Effector memory CD4-positive, alpha-beta T cell (primary cell): ENCODE results near the gene FGB.

Source experiments
- DNase-seq, 3 donors: peaks; one replicate each; pipeline ENCODE4 v3.0.0-alpha.2; 2020
- H3K27ac ChIP-seq: 2 replicates; pipeline ENCODE4 v1.7.0; 2013; ENCODE audit warnings: mild to moderate bottlenecking, low read length, moderate library complexity; ENCODE audit not compliant: insufficient read depth, poor library complexity, severe bottlenecking
- H3K27me3 ChIP-seq: replicated peaks from 2 replicates; pipeline ENCODE4 v1.7.0; 2013; ENCODE audit warnings: mild to moderate bottlenecking, low read length; ENCODE audit not compliant: insufficient read depth, control insufficient read depth, poor library complexity, severe bottlenecking
- H3K36me3 ChIP-seq: 2 replicates; pipeline ENCODE4 v1.7.0; 2013; ENCODE audit warnings: mild to moderate bottlenecking, low read length, moderate library complexity; ENCODE audit not compliant: control insufficient read depth, insufficient read depth
- H3K4me1 ChIP-seq: 2 replicates; pipeline ENCODE4 v1.7.0; 2013; ENCODE audit warnings: low read length, mild to moderate bottlenecking; ENCODE audit not compliant: control insufficient read depth, insufficient read depth, poor library complexity, severe bottlenecking
- H3K4me3 ChIP-seq: 2 replicates; pipeline ENCODE4 v1.7.0; 2013; ENCODE audit warnings: low read length, low read depth, mild to moderate bottlenecking; ENCODE audit not compliant: insufficient read depth, poor library complexity, severe bottlenecking
- H3K9me3 ChIP-seq: 2 replicates; pipeline ENCODE4 v1.7.0; 2013; ENCODE audit warnings: mild to moderate bottlenecking, low read length, moderate library complexity; ENCODE audit not compliant: control insufficient read depth
- total RNA-seq, 3 donors: gene quantifications; one replicate each; lab custom pipeline; 2026; lab: John Stamatoyannopoulos, UW

Gene FGB
- total RNA-seq: 0 to 0.17 (median 0) reads per million in 3 donors

DNA sequence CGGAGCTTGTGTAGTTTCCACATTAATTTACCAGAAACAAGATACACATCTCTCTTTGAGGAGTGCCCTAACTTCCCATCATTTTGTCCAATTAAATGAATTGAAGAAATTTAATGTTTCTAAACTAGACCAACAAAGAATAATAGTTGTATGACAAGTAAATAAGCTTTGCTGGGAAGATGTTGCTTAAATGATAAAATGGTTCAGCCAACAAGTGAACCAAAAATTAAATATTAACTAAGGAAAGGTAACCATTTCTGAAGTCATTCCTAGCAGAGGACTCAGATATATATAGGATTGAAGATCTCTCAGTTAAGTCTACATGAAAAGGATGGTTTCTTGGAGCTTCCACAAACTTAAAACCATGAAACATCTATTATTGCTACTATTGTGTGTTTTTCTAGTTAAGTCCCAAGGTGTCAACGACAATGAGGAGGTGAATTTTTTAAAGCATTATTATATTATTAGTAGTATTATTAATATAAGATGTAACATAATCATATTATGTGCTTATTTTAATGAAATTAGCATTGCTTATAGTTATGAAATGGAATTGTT, at the start of gene FGB:
Gene FGB (plus strand): TSS at position 315 of the 558 bp plus-strand sequence. CDS start 8 bp downstream, at position 323.
- no peak for DNase-seq
- H3K27ac ChIP-seq: no peak within 1 kb of the TSS
- H3K9me3 ChIP-seq: no peaks in the 10 kb centered on the region
- no peaks in the 10 kb centered on the region for H3K4me1 ChIP-seq
- no peaks in the 10 kb centered on the region for H3K27me3 ChIP-seq
- no peak within 1 kb of the TSS for H3K4me3 ChIP-seq
- H3K36me3 ChIP-seq: no peaks in the 10 kb centered on the region

DNA sequence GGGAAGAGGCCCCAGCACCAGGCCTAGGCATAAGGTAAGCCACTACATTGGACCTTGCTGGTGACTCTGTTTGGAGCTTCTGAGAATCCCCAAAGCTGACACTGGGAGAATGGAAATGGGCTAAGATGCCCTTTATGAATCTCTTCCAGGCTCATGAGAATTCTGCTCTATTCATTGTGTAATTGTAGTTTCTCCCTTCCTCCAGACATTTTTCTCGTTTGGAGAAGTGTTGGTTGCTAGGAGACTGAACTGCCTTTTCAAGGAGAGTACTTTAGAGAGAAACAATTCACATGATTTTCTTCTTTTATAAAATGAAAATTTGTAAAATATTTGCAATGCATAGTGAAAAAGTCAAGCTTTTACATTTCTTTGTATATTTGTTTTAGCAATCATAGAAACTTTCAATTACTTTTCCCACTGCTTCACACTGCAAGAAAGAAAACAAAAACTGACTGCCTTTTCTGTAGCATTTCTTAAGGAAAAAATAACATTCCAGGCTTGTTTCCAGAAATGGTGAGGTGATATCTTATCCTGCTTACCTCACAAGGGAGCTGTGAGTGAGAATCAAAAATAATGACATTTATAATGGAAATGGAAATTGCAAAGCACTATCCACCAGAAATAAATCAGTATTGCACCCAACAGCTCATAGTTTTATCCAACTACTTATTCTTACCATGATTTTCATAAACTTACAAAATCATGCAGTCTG, 46.3 kb upstream of the FGB start:
- no peak for DNase-seq
- H3K27me3 ChIP-seq: peaks cover 4% of the 10 kb centered on the region
- no peaks in the 10 kb centered on the region for H3K4me1 ChIP-seq
- H3K9me3 ChIP-seq: no peaks in the 10 kb centered on the region
- no peak overlapping the region for H3K27ac ChIP-seq
- no peak overlapping the region for H3K4me3 ChIP-seq
- no peaks in the 10 kb centered on the region for H3K36me3 ChIP-seq

DNA sequence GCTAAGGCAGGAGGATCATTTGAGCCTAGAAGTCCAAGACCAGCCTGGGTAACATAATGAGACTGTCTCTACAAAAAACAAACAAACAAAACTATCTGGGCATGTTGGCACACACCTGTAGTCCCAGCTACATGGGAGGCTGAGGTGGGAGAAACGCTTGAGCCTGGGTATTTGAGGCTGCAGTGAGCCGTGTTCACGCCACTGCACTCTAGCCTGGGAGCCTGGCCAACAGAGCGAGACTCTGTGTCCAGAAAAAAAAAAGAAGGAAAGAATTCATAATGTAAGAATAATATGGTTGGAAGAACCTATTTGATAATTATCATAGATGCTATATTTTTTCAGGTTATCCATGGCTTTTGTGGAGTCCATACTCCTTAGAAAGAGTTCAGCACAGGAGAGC, 45.2 kb upstream of the FGB start:
- no peak for DNase-seq
- Histone ChIP-seq H3K27me3 (peaks cover 4% of the 10 kb centered on the region), H3K4me3 (no peak overlapping the region), H3K9me3 (no peaks in the 10 kb centered on the region), H3K27ac (no peak overlapping the region), H3K36me3 (no peaks in the 10 kb centered on the region), H3K4me1 (no peaks in the 10 kb centered on the region)

GRCh38 chr4:154519214-154519613, 43.6 kb upstream of the FGB start:
- H3K27me3 ChIP-seq: peaks cover 4% of the 10 kb centered on the region
- H3K36me3 ChIP-seq: no peaks in the 10 kb centered on the region
- no peak for DNase-seq
- no peaks in the 10 kb centered on the region for H3K4me1 ChIP-seq
- no peaks in the 10 kb centered on the region for H3K9me3 ChIP-seq
- no peak overlapping the region for H3K27ac ChIP-seq
- no peak overlapping the region for H3K4me3 ChIP-seq

- Histone ChIP-seq H3K4me1 (no peaks in the 10 kb centered on the region), H3K27ac (no peak overlapping the region), H3K36me3 (no peaks in the 10 kb centered on the region), H3K27me3 (peaks cover 4% of the 10 kb centered on the region), H3K9me3 (no peaks in the 10 kb centered on the region), H3K4me3 (no peak overlapping the region)
- no peak for DNase-seq
These were observed 41.2 kb upstream of the FGB start for GRCh38 chr4:154521607-154522006.

GRCh38 chr4:154526151-154526550, 36.7 kb upstream of the FGB start:
- H3K4me3 ChIP-seq: no peak overlapping the region
- H3K9me3 ChIP-seq: no peaks in the 10 kb centered on the region
- no peaks in the 10 kb centered on the region for H3K4me1 ChIP-seq
- no peaks in the 10 kb centered on the region for H3K36me3 ChIP-seq
- no peaks in the 10 kb centered on the region for H3K27me3 ChIP-seq
- no peak for DNase-seq
- H3K27ac ChIP-seq: no peak overlapping the region

GRCh38 chr4:154527308-154527707, 35.5 kb upstream of the FGB start:
- DNase-seq: no peak
- Histone ChIP-seq H3K36me3 (no peaks in the 10 kb centered on the region), H3K4me1 (no peaks in the 10 kb centered on the region), H3K27ac (no peak overlapping the region), H3K9me3 (no peaks in the 10 kb centered on the region), H3K4me3 (no peak overlapping the region), H3K27me3 (no peaks in the 10 kb centered on the region)

GRCh38 chr4:154528869-154529268, 33.9 kb upstream of the FGB start:
- Histone ChIP-seq H3K27ac (no peak overlapping the region), H3K4me3 (no peak overlapping the region), H3K27me3 (no peaks in the 10 kb centered on the region)

GRCh38 chr4:154529728-154530519, 32.9 kb upstream of the FGB start:
- Histone ChIP-seq H3K27me3 (no peaks in the 10 kb centered on the region), H3K9me3 (no peaks in the 10 kb centered on the region), H3K27ac (no peak overlapping the region), H3K36me3 (no peaks in the 10 kb centered on the region), H3K4me3 (no peak overlapping the region), H3K4me1 (no peaks in the 10 kb centered on the region)
- DNase-seq: no peak

More at GRCh38 chr4:154528869-154529268, 33.9 kb upstream of the FGB start:
- DNase-seq: no peak
- H3K4me1 ChIP-seq: no peaks in the 10 kb centered on the region
- no peaks in the 10 kb centered on the region for H3K9me3 ChIP-seq
- no peaks in the 10 kb centered on the region for H3K36me3 ChIP-seq

GRCh38 chr4:154534296-154534695, 28.5 kb upstream of the FGB start:
- no peaks in the 10 kb centered on the region for H3K4me1 ChIP-seq
- H3K36me3 ChIP-seq: peaks cover 31% of the 10 kb centered on the region
- H3K27ac ChIP-seq: no peak overlapping the region
- no peak overlapping the region for H3K4me3 ChIP-seq
- no peaks in the 10 kb centered on the region for H3K27me3 ChIP-seq
- H3K9me3 ChIP-seq: no peaks in the 10 kb centered on the region
- no peak for DNase-seq
